Liver (tissue), 3 donors: Measurements from ENCODE around the gene PTPN20.

Source experiments
- HNF4G ChIP-seq: IDR thresholded peaks from 2 replicates; pipeline ENCODE4 v1.6.1; 2016; ENCODE audit warnings: antibody characterized with exemption
- JUND ChIP-seq, 2 donors: IDR thresholded peaks; 2 replicates each; pipeline ENCODE4 v1.6.1; 2016; ENCODE audit warnings: antibody characterized with exemption in 2 of 2
- RAD21 ChIP-seq, 2 donors: IDR thresholded peaks; 2 replicates each; pipeline ENCODE4 v1.6.1; 2016; ENCODE audit warnings: antibody characterized with exemption in 2 of 2, mild to moderate bottlenecking in 2 of 2
- RXRA ChIP-seq, 2 donors: IDR thresholded peaks; 2 replicates each; pipeline ENCODE4 v1.6.1; 2017 to 2018; ENCODE audit warnings: antibody characterized with exemption in 2 of 2, mild to moderate bottlenecking in 1 of 2
- SP1 ChIP-seq: IDR thresholded peaks from 2 replicates; pipeline ENCODE4 v1.6.1; 2018; ENCODE audit warnings: antibody characterized with exemption, mild to moderate bottlenecking
- TAF1 ChIP-seq: conservative IDR thresholded peaks from 2 replicates; pipeline ENCODE4 v1.6.1; 2016; ENCODE audit warnings: antibody characterized with exemption, mild to moderate bottlenecking
- YY1 ChIP-seq: IDR thresholded peaks from 2 replicates; pipeline ENCODE4 v1.6.1; 2016; ENCODE audit warnings: antibody characterized with exemption, mild to moderate bottlenecking
- TF ChIP-seq, protein P1 (sequence below): fragments of 150-350 bp; IDR thresholded peaks from 2 replicates; pipeline ENCODE4 v1.5.1; 2017; ENCODE audit warnings: improper control_type of control experiment, low read depth, low read length; ENCODE audit not compliant: missing input control
- TF ChIP-seq, protein P2 (sequence below): IDR thresholded peaks from 2 replicates; pipeline ENCODE4 v1.6.1; 2016; ENCODE audit warnings: antibody characterized with exemption
- TF ChIP-seq, protein P3 (sequence below): IDR thresholded peaks from 2 replicates; pipeline ENCODE4 v1.6.1; 2016; ENCODE audit warnings: antibody characterized with exemption
- TF ChIP-seq, protein P4 (sequence below): IDR thresholded peaks from 2 replicates; pipeline ENCODE4 v1.6.1; 2016; ENCODE audit warnings: antibody characterized with exemption
- TF ChIP-seq, protein P5 (sequence below): IDR thresholded peaks from 2 replicates; pipeline ENCODE4 v1.6.1; 2016; ENCODE audit warnings: antibody characterized with exemption, mild to moderate bottlenecking
- donor health status: healthy.
- donor health status: healthy.

DNA sequence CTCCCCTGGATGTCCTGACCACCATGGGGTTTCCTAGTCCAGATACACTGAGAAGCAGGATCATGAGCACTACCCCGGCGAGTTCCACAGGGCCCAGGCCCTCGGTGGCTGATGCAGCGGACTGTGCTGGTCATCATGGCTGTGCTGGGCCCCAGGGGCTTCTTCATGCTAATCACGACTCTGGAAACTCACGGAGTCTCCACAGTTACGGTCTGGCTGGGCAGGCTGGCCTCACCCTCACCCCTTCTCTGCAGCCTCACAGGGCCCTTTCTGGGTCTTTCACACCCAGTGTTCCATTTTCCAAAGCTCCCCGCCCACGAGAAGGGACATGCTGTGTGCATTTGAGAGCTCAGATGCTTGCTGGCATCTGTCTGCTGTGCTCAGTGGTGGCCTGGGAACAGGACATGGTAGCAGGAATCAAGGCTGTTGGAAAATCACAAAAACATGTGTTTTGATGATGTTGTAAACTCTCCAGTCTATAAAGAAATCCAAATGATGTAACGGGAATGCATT is 119.0 kb downstream of the PTPN20 start:
- TF ChIP-seq, protein P1, sequence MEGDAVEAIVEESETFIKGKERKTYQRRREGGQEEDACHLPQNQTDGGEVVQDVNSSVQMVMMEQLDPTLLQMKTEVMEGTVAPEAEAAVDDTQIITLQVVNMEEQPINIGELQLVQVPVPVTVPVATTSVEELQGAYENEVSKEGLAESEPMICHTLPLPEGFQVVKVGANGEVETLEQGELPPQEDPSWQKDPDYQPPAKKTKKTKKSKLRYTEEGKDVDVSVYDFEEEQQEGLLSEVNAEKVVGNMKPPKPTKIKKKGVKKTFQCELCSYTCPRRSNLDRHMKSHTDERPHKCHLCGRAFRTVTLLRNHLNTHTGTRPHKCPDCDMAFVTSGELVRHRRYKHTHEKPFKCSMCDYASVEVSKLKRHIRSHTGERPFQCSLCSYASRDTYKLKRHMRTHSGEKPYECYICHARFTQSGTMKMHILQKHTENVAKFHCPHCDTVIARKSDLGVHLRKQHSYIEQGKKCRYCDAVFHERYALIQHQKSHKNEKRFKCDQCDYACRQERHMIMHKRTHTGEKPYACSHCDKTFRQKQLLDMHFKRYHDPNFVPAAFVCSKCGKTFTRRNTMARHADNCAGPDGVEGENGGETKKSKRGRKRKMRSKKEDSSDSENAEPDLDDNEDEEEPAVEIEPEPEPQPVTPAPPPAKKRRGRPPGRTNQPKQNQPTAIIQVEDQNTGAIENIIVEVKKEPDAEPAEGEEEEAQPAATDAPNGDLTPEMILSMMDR = no peak
- TF ChIP-seq JUND (IDR thresholded peaks at IDR 0.05) (no peak), RAD21 (IDR thresholded peaks at IDR 0.05) (no peak), YY1 (no peak), SP1 (no peak), RXRA (IDR thresholded peaks at IDR 0.05) (no peak), HNF4G (no peak), TAF1 (no peak)
- TF ChIP-seq, protein P2, sequence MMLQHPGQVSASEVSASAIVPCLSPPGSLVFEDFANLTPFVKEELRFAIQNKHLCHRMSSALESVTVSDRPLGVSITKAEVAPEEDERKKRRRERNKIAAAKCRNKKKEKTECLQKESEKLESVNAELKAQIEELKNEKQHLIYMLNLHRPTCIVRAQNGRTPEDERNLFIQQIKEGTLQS = no peak
- TF ChIP-seq, protein P3, sequence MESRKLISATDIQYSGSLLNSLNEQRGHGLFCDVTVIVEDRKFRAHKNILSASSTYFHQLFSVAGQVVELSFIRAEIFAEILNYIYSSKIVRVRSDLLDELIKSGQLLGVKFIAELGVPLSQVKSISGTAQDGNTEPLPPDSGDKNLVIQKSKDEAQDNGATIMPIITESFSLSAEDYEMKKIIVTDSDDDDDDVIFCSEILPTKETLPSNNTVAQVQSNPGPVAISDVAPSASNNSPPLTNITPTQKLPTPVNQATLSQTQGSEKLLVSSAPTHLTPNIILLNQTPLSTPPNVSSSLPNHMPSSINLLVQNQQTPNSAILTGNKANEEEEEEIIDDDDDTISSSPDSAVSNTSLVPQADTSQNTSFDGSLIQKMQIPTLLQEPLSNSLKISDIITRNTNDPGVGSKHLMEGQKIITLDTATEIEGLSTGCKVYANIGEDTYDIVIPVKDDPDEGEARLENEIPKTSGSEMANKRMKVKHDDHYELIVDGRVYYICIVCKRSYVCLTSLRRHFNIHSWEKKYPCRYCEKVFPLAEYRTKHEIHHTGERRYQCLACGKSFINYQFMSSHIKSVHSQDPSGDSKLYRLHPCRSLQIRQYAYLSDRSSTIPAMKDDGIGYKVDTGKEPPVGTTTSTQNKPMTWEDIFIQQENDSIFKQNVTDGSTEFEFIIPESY = no peak
- TF ChIP-seq, protein P4, sequence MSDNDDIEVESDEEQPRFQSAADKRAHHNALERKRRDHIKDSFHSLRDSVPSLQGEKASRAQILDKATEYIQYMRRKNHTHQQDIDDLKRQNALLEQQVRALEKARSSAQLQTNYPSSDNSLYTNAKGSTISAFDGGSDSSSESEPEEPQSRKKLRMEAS = no peak
- TF ChIP-seq, protein P5, sequence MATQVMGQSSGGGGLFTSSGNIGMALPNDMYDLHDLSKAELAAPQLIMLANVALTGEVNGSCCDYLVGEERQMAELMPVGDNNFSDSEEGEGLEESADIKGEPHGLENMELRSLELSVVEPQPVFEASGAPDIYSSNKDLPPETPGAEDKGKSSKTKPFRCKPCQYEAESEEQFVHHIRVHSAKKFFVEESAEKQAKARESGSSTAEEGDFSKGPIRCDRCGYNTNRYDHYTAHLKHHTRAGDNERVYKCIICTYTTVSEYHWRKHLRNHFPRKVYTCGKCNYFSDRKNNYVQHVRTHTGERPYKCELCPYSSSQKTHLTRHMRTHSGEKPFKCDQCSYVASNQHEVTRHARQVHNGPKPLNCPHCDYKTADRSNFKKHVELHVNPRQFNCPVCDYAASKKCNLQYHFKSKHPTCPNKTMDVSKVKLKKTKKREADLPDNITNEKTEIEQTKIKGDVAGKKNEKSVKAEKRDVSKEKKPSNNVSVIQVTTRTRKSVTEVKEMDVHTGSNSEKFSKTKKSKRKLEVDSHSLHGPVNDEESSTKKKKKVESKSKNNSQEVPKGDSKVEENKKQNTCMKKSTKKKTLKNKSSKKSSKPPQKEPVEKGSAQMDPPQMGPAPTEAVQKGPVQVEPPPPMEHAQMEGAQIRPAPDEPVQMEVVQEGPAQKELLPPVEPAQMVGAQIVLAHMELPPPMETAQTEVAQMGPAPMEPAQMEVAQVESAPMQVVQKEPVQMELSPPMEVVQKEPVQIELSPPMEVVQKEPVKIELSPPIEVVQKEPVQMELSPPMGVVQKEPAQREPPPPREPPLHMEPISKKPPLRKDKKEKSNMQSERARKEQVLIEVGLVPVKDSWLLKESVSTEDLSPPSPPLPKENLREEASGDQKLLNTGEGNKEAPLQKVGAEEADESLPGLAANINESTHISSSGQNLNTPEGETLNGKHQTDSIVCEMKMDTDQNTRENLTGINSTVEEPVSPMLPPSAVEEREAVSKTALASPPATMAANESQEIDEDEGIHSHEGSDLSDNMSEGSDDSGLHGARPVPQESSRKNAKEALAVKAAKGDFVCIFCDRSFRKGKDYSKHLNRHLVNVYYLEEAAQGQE = no peak
